Right forelimb (tissue), 1 donor: Measurements from ENCODE around the gene TMEM143.
A peak's percentile ranks its signal among the peaks of the same experiment; 100 is the strongest.

Experiments
- DNase-seq: peaks from one replicate; pipeline ENCODE4 v3.0.0-alpha.2; 2018

TMEM143 gene

GRCh38 chr19:48354332-48354992, 9.3 kb downstream of the TMEM143 start:
- DNase-seq, result no peak

GRCh38 chr19:48353677-48354076, 10.1 kb downstream of the TMEM143 start:
- no peak for DNase-seq

- DNase-seq, result peak; percentile 69
These were observed 12.4 kb downstream of the TMEM143 start for GRCh38 chr19:48351341-48351752.

GRCh38 chr19:48350856-48351255, 12.9 kb downstream of the TMEM143 start:
- DNase-seq, result no peak

GRCh38 chr19:48348737-48349136, 15.0 kb downstream of the TMEM143 start:
- DNase-seq, result no peak

- DNase-seq, result no peak
These were observed 15.7 kb downstream of the TMEM143 start for GRCh38 chr19:48348045-48348444.

GRCh38 chr19:48346191-48346590, 17.5 kb downstream of the TMEM143 start:
- no peak for DNase-seq

GRCh38 chr19:48344892-48345291, 18.8 kb downstream of the TMEM143 start:
- no peak for DNase-seq

GRCh38 chr19:48342841-48343540, 20.7 kb downstream of the TMEM143 start:
- DNase-seq, result no peak

- DNase-seq, result no peak
These were observed 21.4 kb downstream of the TMEM143 start for GRCh38 chr19:48342414-48342738.

GRCh38 chr19:48341515-48342413, 22.0 kb downstream of the TMEM143 start:
- no peak for DNase-seq

- DNase-seq, result no peak
These were observed 22.7 kb downstream of the TMEM143 start for GRCh38 chr19:48340995-48341394.

- DNase-seq, result no peak
These were observed 24.8 kb downstream of the TMEM143 start for GRCh38 chr19:48338802-48339503.

- DNase-seq, result no peak
These were observed 25.4 kb downstream of the TMEM143 start for GRCh38 chr19:48338253-48338755.

- peak; percentile 89 for DNase-seq
These were observed 30.0 kb downstream of the TMEM143 start for GRCh38 chr19:48333467-48334384.

GRCh38 chr19:48332662-48333466, 30.9 kb downstream of the TMEM143 start:
- DNase-seq, result peak; percentile 93

- no peak for DNase-seq
These were observed 31.4 kb downstream of the TMEM143 start for GRCh38 chr19:48332351-48332661.

- DNase-seq, result peak; percentile 62
These were observed 33.6 kb downstream of the TMEM143 start for GRCh38 chr19:48330012-48330681.

- no peak for DNase-seq
These were observed 34.4 kb downstream of the TMEM143 start for GRCh38 chr19:48329167-48329891.
